Common myeloid progenitor, CD34-positive (primary cell): ENCODE results near the gene PAH.

Experiments used
- CTCF ChIA-PET: fragments of 350-600 bp; sonication (Branson Sonifier 250); formaldehyde crosslinking; loops from one replicate; lab custom pipeline; 2021; ENCODE audit warnings: antibody characterized with exemption; lab: Charles Lee
- POLR2A ChIA-PET: fragments of 350-600 bp; sonication (Branson Sonifier 250); formaldehyde crosslinking; loops from one replicate; lab custom pipeline; 2021; ENCODE audit warnings: antibody characterized with exemption; lab: Charles Lee
- DNase-seq, 3 donors: peaks; one replicate each; pipeline versions ENCODE4 v3.0.0 to v3.0.0-alpha.2; 2013
- H3K27ac ChIP-seq, 2 experiments: 1 replicate in 1 of 2; 2 replicates in 1 of 2; pipeline ENCODE4 v1.7.0; 2013; ENCODE audit warnings: inconsistent platforms in 2 of 2, low read length in 2 of 2, mild to moderate bottlenecking in 2 of 2, low read depth in 1 of 2, moderate library complexity in 1 of 2; ENCODE audit not compliant: severe bottlenecking in 2 of 2, insufficient read depth in 1 of 2, poor library complexity in 1 of 2
- H3K27me3 ChIP-seq, 5 experiments: replicated peaks in 2 of 5; 1 replicate in 3 of 5; 2 replicates in 2 of 5; pipeline versions ENCODE4 v1.6.1 to v1.7.0; 2013; ENCODE audit warnings: low read length in 4 of 5, mild to moderate bottlenecking in 2 of 5, moderate library complexity in 2 of 5, inconsistent platforms in 1 of 5; ENCODE audit not compliant: insufficient read depth in 5 of 5, control insufficient read depth in 4 of 5
- H3K36me3 ChIP-seq, 4 experiments: 1 replicate in 2 of 4; 2 replicates in 2 of 4; pipeline versions ENCODE4 v1.6.1 to v1.7.0; 2013; ENCODE audit warnings: low read length in 3 of 4, control low read depth in 1 of 4, mild to moderate bottlenecking in 1 of 4; ENCODE audit not compliant: control insufficient read depth in 4 of 4, insufficient read depth in 4 of 4
- H3K4me1 ChIP-seq, 4 experiments: 1 replicate in 3 of 4; 2 replicates in 1 of 4; pipeline versions ENCODE4 v1.6.1 to v1.7.1; 2013; ENCODE audit warnings: low read length in 3 of 4, mild to moderate bottlenecking in 3 of 4, control low read depth in 1 of 4, inconsistent platforms in 1 of 4, moderate library complexity in 1 of 4; ENCODE audit not compliant: control insufficient read depth in 4 of 4, insufficient read depth in 4 of 4; ENCODE audit errors: control extremely low read depth in 1 of 4
- H3K4me3 ChIP-seq, 7 experiments: 1 replicate in 4 of 7; 2 replicates in 3 of 7; pipeline versions ENCODE4 v1.5.1 to v1.7.0; 2013; ENCODE audit warnings: mild to moderate bottlenecking in 7 of 7, low read length in 6 of 7, moderate library complexity in 6 of 7, inconsistent platforms in 2 of 7, low read depth in 2 of 7, control low read depth in 1 of 7; ENCODE audit not compliant: insufficient read depth in 4 of 7, control insufficient read depth in 1 of 7; ENCODE audit errors: extremely low read depth in 1 of 7
- H3K9me3 ChIP-seq, 5 experiments: 1 replicate in 4 of 5; 2 replicates in 1 of 5; pipeline versions ENCODE4 v1.6.1 to v1.7.1; 2013; ENCODE audit warnings: low read length in 4 of 5, mild to moderate bottlenecking in 2 of 5, inconsistent platforms in 1 of 5, low read depth in 1 of 5, moderate library complexity in 1 of 5; ENCODE audit not compliant: control insufficient read depth in 4 of 5, insufficient read depth in 2 of 5; ENCODE audit errors: control extremely low read depth in 1 of 5
- WGBS: methylation state at CpG from one replicate; pipeline ENCODE4 v1.1.5; 2013; ENCODE audit not compliant: insufficient coverage; 5-methylcytosine and 5-hydroxymethylcytosine counted together

The PAH gene

GRCh38 chr12:102950950-102951619, 34.0 kb upstream of the PAH start:
- peaks cover 7 to 92% (median 66%) of the 10 kb centered on the region in 5 experiments for H3K27me3 ChIP-seq

DNA sequence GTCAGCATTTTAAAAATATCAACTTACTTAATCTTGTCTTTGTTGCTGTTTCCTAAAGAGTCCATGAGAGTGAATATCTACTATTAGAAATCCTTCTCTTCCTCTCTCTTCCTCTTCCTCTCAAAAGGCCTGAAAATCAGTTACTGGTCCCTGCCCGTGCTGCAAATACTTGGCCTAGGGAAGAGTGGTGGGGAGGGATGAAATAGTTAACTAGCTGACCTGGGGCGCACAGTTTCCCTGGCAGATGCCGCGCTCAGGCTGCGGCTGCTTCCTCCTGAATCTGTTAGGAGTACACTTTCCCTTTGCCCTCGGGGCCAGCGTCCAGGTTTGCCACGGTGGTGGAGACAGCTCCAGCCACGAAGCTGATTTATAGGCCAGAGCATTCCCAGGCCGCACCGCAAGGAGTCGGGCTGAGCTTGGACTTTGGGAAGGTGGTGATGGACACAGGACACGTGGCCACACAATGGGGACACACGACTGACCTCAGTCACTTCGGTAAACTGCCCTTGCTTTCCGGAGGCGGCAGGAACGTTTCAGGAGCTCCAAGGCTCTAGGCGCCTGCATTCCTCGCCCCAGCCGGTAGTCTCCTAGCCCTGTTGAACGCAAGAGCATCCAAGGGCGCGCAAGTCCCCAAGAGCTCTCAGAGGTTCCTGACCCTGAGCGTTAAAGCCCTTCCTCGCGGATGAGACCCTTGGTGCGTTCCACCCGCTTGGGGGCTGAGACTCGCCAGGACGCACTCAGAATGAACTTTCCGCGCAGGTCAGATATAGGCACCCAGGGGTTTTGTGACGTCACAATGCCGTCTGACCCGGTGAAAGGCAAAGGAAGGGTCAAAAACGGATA, 33.3 kb upstream of the PAH start:
- CTCF ChIA-PET, result interaction anchor here (1.0 to 6.1 kb wide), 2 partner anchors 553 to 597 kb away, joined by 3 to 75 read pairs; no protein-coding TSS in a partner anchor
- Histone ChIP-seq H3K27ac (no peak overlapping the region), H3K27me3 (peaks cover 7 to 86% (median 58%) of the 10 kb centered on the region in 5 experiments), H3K36me3 (no peaks in the 10 kb centered on the region), H3K9me3 (peaks cover 0 to 5% (median 0%) of the 10 kb centered on the region in 5 experiments), H3K4me3 (no peak overlapping the region), H3K4me1 (no peaks in the 10 kb centered on the region)
- POLR2A ChIA-PET, result no interaction called here
- DNase-seq, result no peak
- WGBS, result 2% methylated on average over 36 of the region's 37 CpGs

More at GRCh38 chr12:102950950-102951619, 34.0 kb upstream of the PAH start:
- Histone ChIP-seq H3K36me3 (no peaks in the 10 kb centered on the region), H3K4me1 (no peaks in the 10 kb centered on the region), H3K9me3 (peaks cover 0 to 10% (median 1%) of the 10 kb centered on the region in 5 experiments), H3K27ac (no peak overlapping the region), H3K4me3 (no peak overlapping the region)
- ChIA-PET POLR2A (no interaction called here), CTCF (interaction anchor here (1.0 to 6.1 kb wide), 2 partner anchors 552 to 596 kb away, joined by 3 to 75 read pairs; no protein-coding TSS in a partner anchor)
- 11% methylated on average over 17 of the region's 21 CpGs for WGBS
- no peak for DNase-seq

- Histone ChIP-seq H3K36me3 (no peaks in the 10 kb centered on the region), H3K4me1 (no peaks in the 10 kb centered on the region), H3K27me3 (peaks cover 5 to 76% (median 45%) of the 10 kb centered on the region in 5 experiments), H3K27ac (no peak overlapping the region), H3K4me3 (no peak overlapping the region), H3K9me3 (no peaks in the 10 kb centered on the region)
- ChIA-PET CTCF (interaction anchor here (0.6 to 6.1 kb wide), 11 partner anchors 10 to 599 kb away, joined by 3 to 75 read pairs (median 4); no protein-coding TSS in a partner anchor), POLR2A (no interaction called here)
- peak; percentile 40 to 67 (median 50) for DNase-seq
- WGBS, result 4% methylated on average over 11 of the region's 11 CpGs
These were observed 31.9 kb upstream of the PAH start for GRCh38 chr12:102948941-102949352.

DNA sequence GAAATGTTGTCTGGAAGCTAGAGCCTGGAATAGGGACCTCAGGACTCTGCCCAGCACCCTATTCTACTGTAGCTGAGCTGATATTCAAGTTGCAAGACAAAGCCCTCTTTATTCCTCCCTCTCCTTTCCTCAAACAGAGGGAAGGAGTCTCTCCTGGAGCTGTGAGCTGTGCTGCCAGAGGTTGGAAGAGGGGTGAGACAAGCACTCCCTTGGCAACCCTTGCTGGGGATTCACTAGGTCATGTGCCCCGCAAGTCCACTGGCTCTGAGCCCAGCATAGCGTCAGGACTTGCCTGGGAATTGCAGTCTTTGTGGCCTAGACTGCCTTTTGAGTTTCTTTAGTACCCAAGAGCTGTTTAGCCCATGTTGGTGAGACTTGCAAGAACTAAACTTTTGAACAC, 29.0 kb upstream of the PAH start:
- 87% methylated on average over 2 of the region's 2 CpGs for WGBS

GRCh38 chr12:102939670-102940222, 22.7 kb upstream of the PAH start:
- Histone ChIP-seq H3K4me3 (no peak overlapping the region), H3K27me3 (peaks cover 0 to 4% (median 0%) of the 10 kb centered on the region in 5 experiments), H3K27ac (no peak overlapping the region), H3K36me3 (no peaks in the 10 kb centered on the region), H3K4me1 (no peaks in the 10 kb centered on the region), H3K9me3 (peaks cover 0 to 9% (median 0%) of the 10 kb centered on the region in 5 experiments)
- ChIA-PET CTCF (interaction anchor here (1.6 kb wide), 1 partner anchor 9 kb away, joined by 6 read pairs; no protein-coding TSS in a partner anchor), POLR2A (no interaction called here)
- 100% methylated on average over 2 of the region's 2 CpGs for WGBS
- no peak for DNase-seq

More for the DNA sequence above, 29.0 kb upstream of the PAH start:
- no peak for DNase-seq
- Histone ChIP-seq H3K27ac (no peak overlapping the region), H3K4me1 (no peaks in the 10 kb centered on the region), H3K4me3 (no peak overlapping the region), H3K27me3 (peaks cover 2 to 47% (median 22%) of the 10 kb centered on the region in 5 experiments), H3K36me3 (no peaks in the 10 kb centered on the region), H3K9me3 (peaks cover 0 to 3% (median 0%) of the 10 kb centered on the region in 5 experiments)
- POLR2A ChIA-PET, result no interaction called here
- CTCF ChIA-PET, result interaction anchor here (0.7 to 2.3 kb wide), 2 partner anchors 9 to 602 kb away, joined by 3 to 5 read pairs; no protein-coding TSS in a partner anchor

DNA sequence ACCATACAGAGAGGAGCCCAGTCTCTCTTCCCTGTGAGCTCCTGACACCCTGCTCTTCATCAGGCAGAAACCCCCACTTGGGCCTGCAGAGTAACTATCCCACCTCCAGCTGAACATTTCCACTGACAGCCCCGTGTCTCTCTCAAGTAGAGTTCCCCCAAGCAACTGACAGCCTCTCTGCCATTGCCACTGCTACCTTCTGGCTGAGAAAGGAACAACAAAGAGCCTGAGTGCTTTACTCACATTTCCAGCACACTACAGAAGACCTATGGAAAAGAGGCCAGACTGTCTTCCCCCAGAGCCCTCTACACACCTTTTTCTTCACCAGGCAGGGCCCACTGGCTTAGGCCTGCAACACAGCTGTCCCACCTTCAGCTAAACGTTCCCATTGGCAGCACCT, 22.0 kb upstream of the PAH start:
- H3K9me3 ChIP-seq, result peaks cover 0 to 9% (median 0%) of the 10 kb centered on the region in 5 experiments
- no peaks in the 10 kb centered on the region for H3K36me3 ChIP-seq
- H3K27ac ChIP-seq, result no peak overlapping the region
- H3K27me3 ChIP-seq, result peaks cover 0 to 4% (median 0%) of the 10 kb centered on the region in 5 experiments
- ChIA-PET CTCF (interaction anchor here (1.6 kb wide), 1 partner anchor 10 kb away, joined by 6 read pairs; no protein-coding TSS in a partner anchor), POLR2A (no interaction called here)
- H3K4me1 ChIP-seq, result no peaks in the 10 kb centered on the region
- 74% methylated on average over 2 of the region's 2 CpGs for WGBS
- H3K4me3 ChIP-seq, result no peak overlapping the region
- DNase-seq, result no peak
